Fibroblast of pulmonary artery (primary cell): ENCODE results near the gene PRELP.
A peak's percentile ranks its signal among the peaks of the same experiment; 100 is the strongest.

Source experiments
- DNase-seq: peaks from one replicate; pipeline ENCODE4 v3.0.0-alpha.2; 2010; ENCODE audit warnings: low read depth
- H3K4me3 ChIP-seq: replicated peaks from 2 replicates; pipeline ENCODE4 v1.5.1; 2011; ENCODE audit warnings: low read depth, mild to moderate bottlenecking, control low read depth, low read length, moderate library complexity
- TF ChIP-seq, protein P1 (sequence below): IDR thresholded peaks from 2 replicates; pipeline ENCODE4 v1.5.1; 2011; ENCODE audit warnings: mild to moderate bottlenecking, control low read depth, low read length, inconsistent platforms; ENCODE audit errors: missing control alignments

PRELP gene

DNA sequence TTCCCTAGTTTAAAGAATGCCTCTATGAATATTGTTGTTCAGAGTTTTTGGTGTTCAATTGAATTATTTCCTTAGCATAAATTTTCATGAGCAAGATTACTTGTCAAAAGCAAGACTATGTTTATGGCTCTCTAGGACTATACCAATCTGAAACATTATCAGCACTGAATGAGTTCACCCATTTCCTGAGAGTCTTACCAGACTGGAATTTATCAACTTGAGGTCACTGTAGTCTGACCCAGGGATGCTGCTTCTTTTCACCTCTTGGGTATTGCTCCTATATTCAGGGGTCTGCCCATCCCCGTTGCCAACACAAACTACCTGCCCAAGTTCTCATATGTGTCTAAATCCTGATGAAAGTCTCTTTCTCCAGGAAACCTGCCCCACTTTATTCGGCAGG, 61.0 kb downstream of the PRELP start:
- H3K4me3 ChIP-seq: no peak overlapping the region
- TF ChIP-seq, protein P1, sequence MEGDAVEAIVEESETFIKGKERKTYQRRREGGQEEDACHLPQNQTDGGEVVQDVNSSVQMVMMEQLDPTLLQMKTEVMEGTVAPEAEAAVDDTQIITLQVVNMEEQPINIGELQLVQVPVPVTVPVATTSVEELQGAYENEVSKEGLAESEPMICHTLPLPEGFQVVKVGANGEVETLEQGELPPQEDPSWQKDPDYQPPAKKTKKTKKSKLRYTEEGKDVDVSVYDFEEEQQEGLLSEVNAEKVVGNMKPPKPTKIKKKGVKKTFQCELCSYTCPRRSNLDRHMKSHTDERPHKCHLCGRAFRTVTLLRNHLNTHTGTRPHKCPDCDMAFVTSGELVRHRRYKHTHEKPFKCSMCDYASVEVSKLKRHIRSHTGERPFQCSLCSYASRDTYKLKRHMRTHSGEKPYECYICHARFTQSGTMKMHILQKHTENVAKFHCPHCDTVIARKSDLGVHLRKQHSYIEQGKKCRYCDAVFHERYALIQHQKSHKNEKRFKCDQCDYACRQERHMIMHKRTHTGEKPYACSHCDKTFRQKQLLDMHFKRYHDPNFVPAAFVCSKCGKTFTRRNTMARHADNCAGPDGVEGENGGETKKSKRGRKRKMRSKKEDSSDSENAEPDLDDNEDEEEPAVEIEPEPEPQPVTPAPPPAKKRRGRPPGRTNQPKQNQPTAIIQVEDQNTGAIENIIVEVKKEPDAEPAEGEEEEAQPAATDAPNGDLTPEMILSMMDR: no peak
- DNase-seq: peak; percentile 58

DNA sequence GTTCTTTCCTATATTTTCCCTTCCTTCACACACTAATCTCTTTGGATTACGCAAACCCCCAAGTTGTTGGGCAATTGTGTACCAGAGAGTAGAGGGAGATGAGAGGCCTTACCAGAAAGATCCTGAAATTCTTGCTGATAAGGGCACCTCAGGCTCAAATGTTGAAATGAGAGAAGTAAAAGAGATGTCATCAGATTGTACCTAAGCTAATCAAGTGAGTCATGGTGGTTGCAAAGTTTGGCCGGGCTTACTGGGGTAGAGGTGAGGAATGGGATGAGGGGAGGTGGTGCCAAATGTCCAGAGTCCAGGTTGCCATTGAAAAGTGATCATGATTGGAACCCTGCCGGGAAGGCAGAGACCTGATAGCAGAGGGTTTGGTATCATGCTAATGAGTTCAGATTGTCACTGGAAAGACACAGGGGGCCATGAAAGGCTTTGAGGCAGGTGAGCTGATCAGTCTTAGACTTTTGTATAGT, 61.4 kb downstream of the PRELP start:
- H3K4me3 ChIP-seq: no peak overlapping the region
- peak; percentile 91 for DNase-seq
- TF ChIP-seq, protein P1: no peak

- DNase-seq: peak; percentile 81
- H3K4me3 ChIP-seq: no peak overlapping the region
- TF ChIP-seq, protein P1: no peak
Observed at GRCh38 chr1:203537806-203538464, 62.3 kb downstream of the PRELP start.

- no peak for DNase-seq
- H3K4me3 ChIP-seq: no peak overlapping the region
- TF ChIP-seq, protein P1: no peak
Observed at GRCh38 chr1:203538726-203539125, 63.1 kb downstream of the PRELP start.

DNA sequence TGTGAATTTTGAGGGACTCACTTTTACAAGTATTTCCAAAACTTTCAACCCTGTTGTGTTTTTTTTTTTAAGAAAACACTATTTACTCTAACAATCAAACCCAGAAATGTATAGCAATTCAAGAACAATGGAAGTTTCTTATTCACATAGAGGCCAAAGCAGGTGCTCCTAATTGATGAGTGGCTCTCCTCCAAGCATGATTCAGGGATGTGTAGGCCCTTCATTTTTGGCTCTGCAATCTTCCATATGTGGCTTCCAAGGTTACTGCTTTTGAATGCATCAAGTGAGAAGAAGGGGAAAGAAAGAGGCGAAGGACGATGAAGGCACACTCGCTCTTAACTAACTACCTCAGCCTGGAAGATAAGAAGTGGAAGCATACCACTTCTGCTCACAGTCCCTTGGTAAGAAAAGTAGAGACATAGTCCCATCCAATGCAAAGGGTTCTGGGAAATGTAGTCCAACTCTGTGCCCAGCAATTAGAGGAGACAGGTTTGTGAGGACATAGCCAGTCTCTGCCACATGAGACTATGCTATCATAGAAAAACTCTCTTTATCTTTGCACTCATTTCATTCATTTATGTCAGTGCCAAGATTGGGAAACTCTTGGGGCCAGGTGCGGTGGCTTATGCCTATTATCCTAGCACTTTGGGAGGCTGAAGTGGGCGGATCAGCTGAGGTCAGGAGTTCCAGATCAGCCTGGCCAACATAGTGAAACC, 64.4 kb downstream of the PRELP start:
- TF ChIP-seq, protein P1: no peak
- no peak for DNase-seq
- H3K4me3 ChIP-seq: no peak overlapping the region
